Adrenal gland (tissue), 5 donors: ENCODE measurements around the gene SCP2.

Experiments
- CTCF ChIP-seq, 6 experiments: fragments of 450-650 bp in 4 of 6; fragments of 200-600 bp in 2 of 6; sonication (generic) in 1 of 6; IDR thresholded peaks; 1 replicate in 5 of 6; 2 replicates in 1 of 6; pipeline versions ENCODE4 v1.5.1 to v1.8.0; 2016 to 2021; ENCODE audit warnings: antibody characterized with exemption in 6 of 6, mild to moderate bottlenecking in 2 of 6, moderate library complexity in 1 of 6
- POLR2A ChIP-seq, 2 donors: fragments of 450-650 bp; IDR thresholded peaks; one replicate each; pipeline ENCODE4 v1.6.1; 2017; ENCODE audit warnings: antibody characterized with exemption in 2 of 2, mild to moderate bottlenecking in 2 of 2, moderate library complexity in 1 of 2
- donor health status: DM: no; HTN: no; CAD: no.

DNA sequence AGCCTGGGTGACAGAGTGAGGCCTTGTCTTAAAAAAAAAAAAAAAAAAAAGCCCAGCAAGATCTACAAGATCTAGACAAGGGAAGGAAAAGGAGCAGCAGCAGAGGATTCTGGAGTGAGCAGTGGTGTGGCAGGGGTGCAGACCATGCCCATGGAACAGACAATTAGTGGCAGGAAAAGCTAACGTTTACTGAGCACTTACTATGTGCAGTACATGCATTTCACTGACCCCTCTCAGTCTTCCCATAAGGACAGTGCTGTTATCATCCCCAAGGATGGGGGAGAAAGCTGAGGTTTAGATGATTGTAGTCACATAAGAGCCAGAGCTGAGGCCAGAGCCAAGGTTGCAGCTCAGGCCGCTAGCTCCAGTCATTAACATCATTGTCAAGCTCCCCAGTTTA, 140.8 kb downstream of the SCP2 start:
- TF ChIP-seq CTCF (IDR thresholded peaks at IDR 0.05) (no peak), POLR2A (IDR thresholded peaks at IDR 0.05) (no peak)
